HFFc6 (cell line): ENCODE measurements around the gene EBP. TPM values are rescaled to one million over a fixed set of nuclear protein-coding genes. Genes with fewer than 3 reads are reported as not detected.
"Not testable (repeated sequence)": the region's sequence is repeated elsewhere in the genome, so short reads cannot be mapped to it uniquely, and the experiment has no call there.

Experiments used
- DNase-seq: peaks from one replicate; pipeline ENCODE4 v3.0.0-alpha.2; 2018
- H3K27ac Mint-ChIP-seq: 2 replicates; pipeline ENCODE4 v1.8.0; 2020; ENCODE audit warnings: mild to moderate bottlenecking, mixed read lengths
- H3K27me3 Mint-ChIP-seq: 2 replicates; pipeline ENCODE4 v1.8.0; 2021; ENCODE audit warnings: mild to moderate bottlenecking, moderate library complexity, mixed read lengths; ENCODE audit not compliant: insufficient read depth
- H3K36me3 Mint-ChIP-seq: 2 replicates; pipeline ENCODE4 v1.8.0; 2021; ENCODE audit warnings: low read depth, mixed read lengths
- H3K4me1 Mint-ChIP-seq: 2 replicates; pipeline ENCODE4 v1.8.0; 2020; ENCODE audit warnings: low read depth, mixed read lengths
- H3K4me3 Mint-ChIP-seq: 2 replicates; pipeline ENCODE4 v1.8.0; 2020; ENCODE audit warnings: mild to moderate bottlenecking, moderate library complexity, mixed read lengths
- H3K9me3 Mint-ChIP-seq: 2 replicates; pipeline ENCODE4 v1.8.0; 2020; ENCODE audit warnings: mild to moderate bottlenecking, mixed read lengths
- CTCF ChIP-seq: fragments of 200-600 bp; sonication (generic); IDR thresholded peaks from 2 replicates; pipeline ENCODE4 v1.5.0; 2021; ENCODE audit warnings: antibody characterized with exemption, mild to moderate bottlenecking
- total RNA-seq, 6 experiments: library from RNA; stranded (reverse); fragmentation: NEBNext Ultra II Directional; extraction: Animal tissue kit (Norgen Biotek cat#: 25700); gene quantifications; 2 replicates in 1 of 6; 3 replicates in 5 of 6; pipeline ENCODE4 v1.2.3, GENCODE V29; 2021

The EBP gene
- total RNA-seq, 6 experiments from 2014 or later, result 26.0 to 42.2 (median 39.1) TPM

- TF ChIP-seq CTCF, result no peak
- Mint-ChIP-seq H3K36me3 (peaks cover 4% of the 10 kb centered on the region), H3K27me3 (peaks cover 3% of the 10 kb centered on the region), H3K4me1 (peaks cover 14% of the 10 kb centered on the region), H3K27ac (peak overlapping the region; percentile 14; the same call in 1 of the 2 replicates), H3K4me3 (peak overlapping the region; percentile 91), H3K9me3 (no peaks in the 10 kb centered on the region)
- no peak for DNase-seq
These were observed 644 bp upstream of the EBP start for GRCh38 chrX:48520976-48521352.

DNA sequence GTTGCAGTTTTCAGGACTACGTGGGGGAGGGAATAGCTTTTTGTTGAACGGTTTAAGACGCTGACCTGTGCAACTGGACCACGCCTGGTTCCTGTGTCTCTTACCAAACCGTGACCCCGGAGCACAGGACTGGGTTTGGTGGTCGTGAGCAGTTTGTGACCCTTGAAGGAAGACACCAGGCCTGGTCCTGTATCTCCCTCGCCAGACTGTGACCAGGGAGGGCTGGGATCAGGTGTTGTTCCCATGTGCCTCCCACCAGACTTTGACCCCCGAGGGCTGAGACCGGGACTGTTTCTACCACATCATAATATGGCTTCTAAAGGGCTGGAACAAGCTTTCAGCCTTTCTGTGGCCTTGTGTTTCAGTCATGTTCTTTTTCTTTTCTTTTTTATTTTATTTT, 683 bp downstream of the EBP start:
- TF ChIP-seq CTCF, result no peak
- Mint-ChIP-seq H3K9me3 (no peaks in the 10 kb centered on the region), H3K4me1 (peaks cover 15% of the 10 kb centered on the region), H3K36me3 (peaks cover 5% of the 10 kb centered on the region), H3K4me3 (peak overlapping the region; percentile 91), H3K27me3 (peaks cover 3% of the 10 kb centered on the region), H3K27ac (peak overlapping the region; percentile 62)
- DNase-seq, result no peak

GRCh38 chrX:48523682-48524081, 2.1 kb downstream of the EBP start:
- Mint-ChIP-seq H3K4me3 (peak overlapping the region; percentile 43; the same call in 1 of the 2 replicates), H3K36me3 (peaks cover 10% of the 10 kb centered on the region), H3K27me3 (peaks cover 3% of the 10 kb centered on the region), H3K27ac (no peak overlapping the region), H3K4me1 (peaks cover 15% of the 10 kb centered on the region), H3K9me3 (no peaks in the 10 kb centered on the region)
- no peak for DNase-seq
- TF ChIP-seq CTCF, result no peak

DNA sequence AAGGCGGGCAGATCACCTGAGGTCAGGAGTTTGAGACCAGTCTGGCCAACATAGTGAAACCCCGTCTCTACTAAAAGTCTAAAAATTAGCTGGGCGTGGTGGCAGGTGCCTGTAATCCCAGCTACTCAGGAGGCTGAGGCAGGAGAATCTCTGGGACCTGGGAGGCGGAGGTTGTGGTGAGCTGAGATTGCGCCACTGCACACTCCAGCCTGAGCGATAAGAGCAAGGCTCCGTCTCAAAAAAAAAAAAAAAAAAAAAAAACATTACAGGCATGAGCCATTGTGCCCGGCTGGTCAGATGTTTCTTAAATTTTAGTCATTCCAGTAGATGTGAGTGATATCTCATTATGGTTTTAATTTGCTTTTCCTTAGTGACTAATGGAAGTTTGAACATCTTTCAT, 4.2 kb downstream of the EBP start:
- H3K4me3 Mint-ChIP-seq, H3K27me3 Mint-ChIP-seq, H3K9me3 Mint-ChIP-seq, H3K27ac Mint-ChIP-seq, DNase-seq: not testable (repeated sequence)
- H3K4me1 Mint-ChIP-seq, result peaks cover 12% of the 10 kb centered on the region
- H3K36me3 Mint-ChIP-seq, result peaks cover 12% of the 10 kb centered on the region

DNA sequence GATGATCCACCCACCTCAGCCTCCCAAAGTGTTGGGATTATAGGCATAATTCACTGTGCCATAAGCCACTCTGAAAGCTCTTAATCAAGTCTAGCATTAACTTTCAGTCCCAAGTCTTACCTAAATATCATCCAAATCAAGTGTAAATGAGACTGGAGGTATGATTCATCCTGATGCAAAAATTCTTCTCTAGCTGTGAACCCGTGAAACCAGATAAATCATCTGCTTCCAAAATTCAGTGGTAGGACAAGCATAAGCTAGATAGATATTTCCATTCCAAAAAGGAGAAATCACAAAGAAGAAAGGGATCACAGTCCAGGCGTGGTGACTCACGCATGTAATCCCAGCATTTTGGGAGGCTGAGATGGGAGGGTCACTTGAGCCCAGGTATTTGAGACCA, 9.1 kb downstream of the EBP start:
- Mint-ChIP-seq H3K4me3 (no peak overlapping the region), H3K36me3 (peaks cover 12% of the 10 kb centered on the region), H3K27ac (peak overlapping the region; percentile 98; the same call in 1 of the 2 replicates), H3K9me3 (no peaks in the 10 kb centered on the region), H3K4me1 (peaks cover 20% of the 10 kb centered on the region), H3K27me3 (peaks cover 2% of the 10 kb centered on the region; the same call in 1 of the 2 replicates)
- no peak for TF ChIP-seq CTCF
- DNase-seq, result no peak

- Mint-ChIP-seq H3K4me1 (peaks cover 18% of the 10 kb centered on the region), H3K27ac (peak overlapping the region; percentile 98), H3K27me3 (peaks cover 2% of the 10 kb centered on the region; the same call in 1 of the 2 replicates), H3K36me3 (peaks cover 11% of the 10 kb centered on the region), H3K4me3 (peak overlapping the region; percentile 70), H3K9me3 (no peaks in the 10 kb centered on the region)
- DNase-seq, result peak; percentile 70
- no peak for TF ChIP-seq CTCF
These were observed 9.9 kb downstream of the EBP start for GRCh38 chrX:48531358-48531959.
